ENCODE results near the gene WDR18. TPM values are rescaled to one million over a fixed set of nuclear protein-coding genes. Genes with fewer than 3 reads are reported as not detected.
A peak's percentile ranks its signal among the peaks of the same experiment; 100 is the strongest.

Gene WDR18
- total and polyA plus RNA-seq, 2 experiments from 2014 or later = 155 to 157 TPM

DNA sequence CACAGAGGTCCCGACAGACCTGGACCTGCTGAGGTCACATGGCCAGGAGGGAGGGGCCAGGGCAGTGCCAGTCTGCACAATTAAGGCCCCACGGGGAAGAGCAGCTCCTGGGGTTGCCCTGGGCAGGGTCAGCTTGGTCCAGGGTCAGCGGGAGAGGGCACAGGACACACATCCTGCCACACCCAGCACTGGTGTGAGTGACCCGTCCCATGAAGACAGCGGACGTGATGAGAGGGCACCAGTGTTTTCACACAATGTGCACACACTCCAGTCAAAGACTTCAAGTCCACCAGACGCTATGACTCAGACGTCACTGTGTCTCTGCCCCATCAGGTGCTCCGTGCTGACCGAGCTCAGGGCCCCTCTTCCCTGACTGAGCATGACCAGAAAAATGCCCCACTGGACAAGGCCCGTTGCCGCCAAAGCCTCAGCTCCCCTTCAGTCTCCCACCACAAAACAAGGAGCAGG, 32.5 kb downstream of the WDR18 start:
- H3K36me3 ChIP-seq (ENCODE audit: insufficient read depth) = no peaks in the 10 kb centered on the region
- peaks cover 13% of the 10 kb centered on the region for H3K27me3 Mint-ChIP-seq (ENCODE audit: insufficient read depth, low read depth, poor library complexity)
- no peak for TF ChIP-seq JUNB (IDR thresholded peaks at IDR 0.05; ENCODE audit: unreplicated experiment)
- H2AFZ ChIP-seq = no peak overlapping the region
- DNase-seq (ENCODE audit: low spot score) (no peak), ATAC-seq (peak; percentile 2; the same call in 2 of the 3 replicates)
- H3F3A ChIP-seq (replicated peaks; ENCODE audit: low read depth) = 0 out of 2 replicates have a peak, but pooled peaks cover 7% of the 10 kb centered on the region
- H3K4me3 ChIP-seq = no peak overlapping the region
- peaks cover 72% of the 10 kb centered on the region for H3K79me2 ChIP-seq (replicated peaks; ENCODE audit: insufficient read depth)
- peak overlapping the region; percentile 76; the same call in 1 of the 2 replicates for H3K27ac ChIP-seq (ENCODE audit: low read depth)
- H3K4me3 Mint-ChIP-seq = peak overlapping the region; percentile 38; the same call in 2 of the 3 replicates
- H3K4me1 ChIP-seq (ENCODE audit: insufficient read depth) = peaks cover 8% of the 10 kb centered on the region; the same call in 1 of the 2 replicates
- H3K4me2 ChIP-seq = peak overlapping the region; percentile 64; the same call in 1 of the 2 replicates
- peak overlapping the region; percentile 83; the same call in 1 of the 2 replicates for H3K27ac Mint-ChIP-seq
- no peaks in the 10 kb centered on the region for H3K27me3 ChIP-seq (ENCODE audit: insufficient read depth)
- no peaks in the 10 kb centered on the region for H3K9me2 ChIP-seq (ENCODE audit: insufficient read depth)
- H3K9me3 Mint-ChIP-seq = peaks cover 3% of the 10 kb centered on the region; the same call in 2 of the 3 replicates
- H3K36me3 Mint-ChIP-seq (ENCODE audit: low read depth) = peaks cover 3% of the 10 kb centered on the region; the same call in 2 of the 3 replicates
- peaks cover 26% of the 10 kb centered on the region for H3K4me1 Mint-ChIP-seq
- peaks cover 24% of the 10 kb centered on the region for H4K20me1 ChIP-seq (replicated peaks; ENCODE audit: insufficient read depth)

DNA sequence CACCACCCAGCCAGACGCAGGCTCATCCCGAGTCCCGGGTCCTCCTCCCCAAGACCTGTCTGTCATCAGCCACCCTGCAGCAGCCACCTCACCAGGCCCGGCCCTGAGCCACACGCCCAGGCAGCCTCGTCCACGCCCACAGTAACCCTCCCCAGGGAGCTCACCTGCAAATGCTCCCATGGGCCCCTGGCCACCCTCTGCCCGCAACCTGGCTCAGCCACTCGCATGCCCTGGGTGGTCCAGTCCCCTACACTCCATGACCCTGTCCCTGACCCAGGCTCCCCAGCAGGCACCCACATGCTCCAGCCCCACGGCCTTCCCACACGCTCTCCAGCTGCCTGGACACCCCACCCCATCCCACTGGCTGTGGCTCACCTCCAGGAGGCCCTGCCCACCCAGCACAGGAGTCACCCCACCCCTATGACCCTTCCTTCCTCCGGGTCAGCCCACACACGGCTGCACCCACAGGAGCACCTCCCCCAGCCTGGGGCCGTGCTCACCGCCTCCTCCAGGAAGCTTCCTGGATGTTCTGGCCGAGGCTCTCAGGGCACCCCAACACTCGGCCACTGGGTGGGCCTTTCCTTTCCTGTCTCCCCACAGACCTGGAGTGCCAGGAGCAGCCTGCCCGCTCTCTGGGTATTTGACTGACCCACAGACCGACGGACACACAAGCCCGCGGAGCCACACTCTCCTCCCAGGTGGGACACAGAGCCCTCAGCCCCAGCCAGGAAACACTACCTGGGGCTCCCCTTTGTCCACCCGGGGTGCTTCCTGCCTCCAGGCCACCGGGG, 33.2 kb downstream of the WDR18 start:
- Histone ChIP-seq H3F3A (replicated peaks; ENCODE audit: low read depth) (peaks cover 9% of the 10 kb centered on the region; the same call in 1 of the 2 replicates), H3K79me2 (replicated peaks; ENCODE audit: insufficient read depth) (peaks cover 72% of the 10 kb centered on the region), H3K27ac (ENCODE audit: low read depth) (peak overlapping the region; percentile 76; the same call in 1 of the 2 replicates), H3K27me3 (ENCODE audit: insufficient read depth) (no peaks in the 10 kb centered on the region), H3K9me2 (ENCODE audit: insufficient read depth) (no peaks in the 10 kb centered on the region), H4K20me1 (replicated peaks; ENCODE audit: insufficient read depth) (peaks cover 20% of the 10 kb centered on the region), H2AFZ (no peak overlapping the region), H3K4me1 (ENCODE audit: insufficient read depth) (peaks cover 8% of the 10 kb centered on the region; the same call in 1 of the 2 replicates), H3K4me3 (no peak overlapping the region), H3K4me2 (no peak overlapping the region; the same call in 1 of the 2 replicates), H3K36me3 (ENCODE audit: insufficient read depth) (no peaks in the 10 kb centered on the region)
- DNase-seq (ENCODE audit: low spot score) (no peak), ATAC-seq (no peak)
- Mint-ChIP-seq H3K4me3 (peak overlapping the region; percentile 38; the same call in 2 of the 3 replicates), H3K4me1 (peaks cover 26% of the 10 kb centered on the region), H3K36me3 (ENCODE audit: low read depth) (peaks cover 3% of the 10 kb centered on the region; the same call in 2 of the 3 replicates), H3K27ac (peak overlapping the region; percentile 83), H3K27me3 (ENCODE audit: insufficient read depth, low read depth, poor library complexity) (peaks cover 13% of the 10 kb centered on the region), H3K9me3 (peaks cover 3% of the 10 kb centered on the region; the same call in 2 of the 3 replicates)
- TF ChIP-seq, protein P1, sequence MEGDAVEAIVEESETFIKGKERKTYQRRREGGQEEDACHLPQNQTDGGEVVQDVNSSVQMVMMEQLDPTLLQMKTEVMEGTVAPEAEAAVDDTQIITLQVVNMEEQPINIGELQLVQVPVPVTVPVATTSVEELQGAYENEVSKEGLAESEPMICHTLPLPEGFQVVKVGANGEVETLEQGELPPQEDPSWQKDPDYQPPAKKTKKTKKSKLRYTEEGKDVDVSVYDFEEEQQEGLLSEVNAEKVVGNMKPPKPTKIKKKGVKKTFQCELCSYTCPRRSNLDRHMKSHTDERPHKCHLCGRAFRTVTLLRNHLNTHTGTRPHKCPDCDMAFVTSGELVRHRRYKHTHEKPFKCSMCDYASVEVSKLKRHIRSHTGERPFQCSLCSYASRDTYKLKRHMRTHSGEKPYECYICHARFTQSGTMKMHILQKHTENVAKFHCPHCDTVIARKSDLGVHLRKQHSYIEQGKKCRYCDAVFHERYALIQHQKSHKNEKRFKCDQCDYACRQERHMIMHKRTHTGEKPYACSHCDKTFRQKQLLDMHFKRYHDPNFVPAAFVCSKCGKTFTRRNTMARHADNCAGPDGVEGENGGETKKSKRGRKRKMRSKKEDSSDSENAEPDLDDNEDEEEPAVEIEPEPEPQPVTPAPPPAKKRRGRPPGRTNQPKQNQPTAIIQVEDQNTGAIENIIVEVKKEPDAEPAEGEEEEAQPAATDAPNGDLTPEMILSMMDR (conservative IDR thresholded peaks at IDR 0.05; ENCODE audit: low read depth in 2 of 2) = no peak
- TF ChIP-seq EZH2phosphoT487 (IDR thresholded peaks at IDR 0.05; ENCODE audit: unreplicated experiment) (no peak), ZNF331 (CRISPR knock-in tag; IDR thresholded peaks at IDR 0.05; ENCODE audit: low read depth) (no peak), POLR2AphosphoS5 (IDR thresholded peaks at IDR 0.05; ENCODE audit: low read depth) (no peak), ZNF114 (CRISPR knock-in tag; IDR thresholded peaks at IDR 0.05) (no peak), JUNB (IDR thresholded peaks at IDR 0.05; ENCODE audit: unreplicated experiment) (no peak), STAT1 (IDR thresholded peaks at IDR 0.05; ENCODE audit: unreplicated experiment) (no peak), CREB1 (CRISPR knock-in tag; IDR thresholded peaks at IDR 0.05; ENCODE audit: low read depth) (no peak)
- TF ChIP-seq, protein P2, sequence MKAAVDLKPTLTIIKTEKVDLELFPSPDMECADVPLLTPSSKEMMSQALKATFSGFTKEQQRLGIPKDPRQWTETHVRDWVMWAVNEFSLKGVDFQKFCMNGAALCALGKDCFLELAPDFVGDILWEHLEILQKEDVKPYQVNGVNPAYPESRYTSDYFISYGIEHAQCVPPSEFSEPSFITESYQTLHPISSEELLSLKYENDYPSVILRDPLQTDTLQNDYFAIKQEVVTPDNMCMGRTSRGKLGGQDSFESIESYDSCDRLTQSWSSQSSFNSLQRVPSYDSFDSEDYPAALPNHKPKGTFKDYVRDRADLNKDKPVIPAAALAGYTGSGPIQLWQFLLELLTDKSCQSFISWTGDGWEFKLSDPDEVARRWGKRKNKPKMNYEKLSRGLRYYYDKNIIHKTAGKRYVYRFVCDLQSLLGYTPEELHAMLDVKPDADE (IDR thresholded peaks at IDR 0.05) = no peak
